Activated CD4-positive, alpha-beta T cell treated with anti-CD3 and anti-CD28 coated beads, Interleukin-2, amount 50 U/mL, for 24 hours (primary cell): ENCODE data around the gene PAX2.

Source experiments
- DNase-seq, 2 donors: peaks; one replicate each; pipeline ENCODE4 v3.0.0-alpha.2; 2020; ENCODE audit warnings: low read depth in 1 of 2, low spot score in 1 of 2

Gene PAX2

DNA sequence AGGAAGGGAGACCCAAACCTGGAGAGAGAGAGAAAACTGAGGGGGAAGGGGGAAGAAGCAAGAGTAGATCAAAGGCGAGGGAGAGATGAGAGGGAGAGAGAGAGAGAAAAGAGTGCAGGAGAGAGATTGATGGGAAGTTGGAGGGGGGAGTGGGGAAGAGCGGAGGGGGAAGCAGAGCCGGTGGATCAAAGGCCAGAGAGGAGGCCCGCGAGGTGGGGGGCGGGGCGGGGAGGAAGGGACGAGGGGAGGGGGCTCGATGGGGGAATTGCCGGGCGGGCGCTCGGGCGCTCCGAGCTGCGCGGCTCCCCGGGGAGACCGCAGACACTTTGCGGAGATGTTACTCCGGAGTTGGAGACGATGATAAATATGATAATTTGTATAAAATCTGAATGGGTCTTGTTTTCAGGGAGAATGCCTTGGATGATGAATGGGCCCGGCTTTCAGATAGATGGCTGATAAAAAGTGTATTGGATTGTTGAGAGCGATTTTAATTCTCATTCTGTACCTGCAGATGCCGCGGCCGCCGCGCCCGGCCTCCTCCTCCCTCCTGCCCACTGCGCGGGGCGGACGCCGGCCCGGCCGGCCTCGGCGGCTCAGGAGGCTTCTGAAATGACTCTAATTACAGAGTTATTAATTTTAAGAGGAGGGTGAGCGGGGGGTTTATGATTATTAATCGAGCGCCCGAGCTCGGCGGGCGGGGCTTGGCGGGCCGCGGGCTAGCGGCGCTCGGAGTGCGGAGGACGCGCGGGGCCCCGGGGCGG, 21.4 kb upstream of the PAX2 start:
- no peak for DNase-seq

GRCh38 chr10:100724531-100725027, 20.8 kb upstream of the PAX2 start:
- no peak for DNase-seq

GRCh38 chr10:100725071-100725471, 20.3 kb upstream of the PAX2 start:
- DNase-seq = no peak

DNA sequence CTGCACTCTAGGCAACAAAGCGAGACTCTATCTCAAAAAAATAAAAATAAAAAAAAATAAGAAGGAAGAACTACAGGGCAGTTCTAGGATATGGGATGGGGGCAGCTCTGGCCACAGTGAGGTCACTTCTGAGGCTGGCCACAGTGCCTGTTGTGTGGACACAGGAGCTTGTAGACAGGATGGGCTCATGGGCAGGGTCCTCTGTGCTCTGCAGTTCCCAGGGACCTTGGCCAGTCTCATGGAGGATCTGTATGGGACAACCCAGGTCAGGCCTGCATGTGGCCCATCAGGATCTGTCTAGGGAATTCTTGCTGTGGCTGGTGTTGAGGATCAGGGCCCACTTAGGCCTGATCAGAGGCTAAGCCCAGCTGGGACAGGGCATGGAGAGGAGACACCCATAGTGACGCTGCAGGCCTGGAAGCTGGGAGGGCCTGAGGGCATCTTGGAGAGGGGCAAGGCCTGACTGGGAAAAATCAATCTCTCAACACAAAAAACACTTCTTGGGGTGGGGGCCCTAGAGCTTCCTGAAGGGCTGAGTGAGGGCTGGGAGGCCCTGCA, 19.4 kb upstream of the PAX2 start:
- no peak for DNase-seq

GRCh38 chr10:100727808-100728207, 17.6 kb upstream of the PAX2 start:
- no peak for DNase-seq

- no peak for DNase-seq
Measured at GRCh38 chr10:100728928-100729861, 16.2 kb upstream of the PAX2 start.

DNA sequence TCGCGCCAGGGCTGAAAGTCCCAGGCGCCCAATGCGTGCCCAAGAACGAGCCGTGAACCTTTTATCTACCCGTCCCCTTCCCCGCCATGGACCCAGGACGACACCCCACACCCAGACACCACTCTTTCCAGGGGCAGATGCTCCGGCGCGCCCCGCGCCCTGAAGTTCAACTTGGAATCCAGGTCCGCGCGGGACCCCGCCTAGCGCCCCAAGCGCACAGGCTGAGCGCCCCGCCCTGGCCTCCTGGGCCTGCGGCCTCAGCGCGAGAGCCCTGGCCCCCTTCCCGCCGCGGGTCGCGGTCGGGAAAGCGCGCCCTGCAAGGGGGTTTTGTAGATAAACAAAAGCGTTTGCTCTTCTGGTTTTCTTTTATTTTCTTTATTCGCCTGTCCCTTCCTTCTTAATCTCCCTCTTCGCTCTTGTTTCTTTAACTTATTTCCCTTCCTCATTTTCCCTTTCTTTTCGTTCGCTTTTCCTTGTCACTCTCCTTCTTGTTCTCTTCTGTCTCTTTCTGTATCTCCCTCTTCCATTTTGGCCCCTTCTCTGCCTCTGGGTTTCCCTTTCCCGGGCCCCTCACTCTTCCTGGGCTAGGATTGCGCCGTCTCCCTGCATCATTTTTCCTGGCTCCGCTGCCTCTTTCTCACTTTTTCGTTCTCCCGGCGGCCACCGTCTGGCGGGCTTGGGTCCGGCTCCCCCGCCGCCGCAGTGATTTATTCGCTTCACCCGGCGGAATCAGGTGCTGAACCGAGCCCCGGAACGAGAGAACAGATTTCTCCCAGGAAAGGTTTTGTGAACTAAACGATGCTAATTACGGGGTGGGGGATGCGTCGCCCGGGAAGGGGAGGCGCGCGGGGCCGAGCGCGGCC, 15.3 kb upstream of the PAX2 start:
- DNase-seq = no peak

GRCh38 chr10:100730725-100731406, 14.5 kb upstream of the PAX2 start:
- DNase-seq = no peak

- DNase-seq = no peak
Measured at GRCh38 chr10:100731407-100732240, 13.8 kb upstream of the PAX2 start.

GRCh38 chr10:100732241-100732596, 13.2 kb upstream of the PAX2 start:
- no peak for DNase-seq

GRCh38 chr10:100733329-100733728, 12.1 kb upstream of the PAX2 start:
- DNase-seq = no peak

GRCh38 chr10:100734295-100735086, 10.9 kb upstream of the PAX2 start:
- no peak for DNase-seq

GRCh38 chr10:100735087-100735336, 10.4 kb upstream of the PAX2 start:
- no peak for DNase-seq

- no peak for DNase-seq
Measured at GRCh38 chr10:100735337-100736143, 9.8 kb upstream of the PAX2 start.

- DNase-seq = no peak
Measured at GRCh38 chr10:100736144-100736808, 9.1 kb upstream of the PAX2 start.

GRCh38 chr10:100736809-100737354, 8.5 kb upstream of the PAX2 start:
- no peak for DNase-seq

- no peak for DNase-seq
Measured at GRCh38 chr10:100737355-100738054, 7.9 kb upstream of the PAX2 start.
